DOHH2 (cell line): Measurements from ENCODE around the gene UBASH3B.

Source experiments
- H3F3A ChIP-seq: fragments of 200-600 bp; sonication (generic), shearing (Covaris generic); 2 replicates; pipeline ENCODE4 v1.6.0; 2016; ENCODE audit warnings: antibody characterized with exemption, mild to moderate bottlenecking; ENCODE audit not compliant: control insufficient read depth, insufficient read depth
- H3K27ac ChIP-seq: fragments of 200-600 bp; sonication (generic); 2 replicates; pipeline ENCODE4 v1.5.1; 2014; ENCODE audit warnings: low read depth, mild to moderate bottlenecking, low read length, moderate library complexity
- H3K27me3 ChIP-seq: fragments of 200-600 bp; sonication (generic); 2 replicates; pipeline ENCODE4 v1.6.1; 2014; ENCODE audit warnings: mild to moderate bottlenecking, low read length, mixed read lengths; ENCODE audit not compliant: control insufficient read depth
- H3K36me3 ChIP-seq: fragments of 200-600 bp; sonication (generic); 2 replicates; pipeline ENCODE4 v1.6.1; 2014; ENCODE audit warnings: mild to moderate bottlenecking, low read length, moderate library complexity, mixed read lengths; ENCODE audit not compliant: control insufficient read depth
- H3K4me1 ChIP-seq: fragments of 200-600 bp; sonication (generic); 2 replicates; pipeline ENCODE4 v1.6.1; 2014; ENCODE audit warnings: mild to moderate bottlenecking, low read length, mixed read lengths; ENCODE audit not compliant: control insufficient read depth
- H3K4me2 ChIP-seq: fragments of 200-600 bp; sonication (generic); 2 replicates; pipeline ENCODE4 v1.6.0; 2014; ENCODE audit warnings: mild to moderate bottlenecking, low read length, moderate library complexity
- H3K4me3 ChIP-seq: fragments of 200-600 bp; sonication (generic); 2 replicates; pipeline ENCODE4 v1.5.1; 2014; ENCODE audit warnings: mild to moderate bottlenecking, low read length, mixed read lengths
- H3K79me2 ChIP-seq: fragments of 200-600 bp; sonication (generic); 2 replicates; pipeline ENCODE4 v1.6.1; 2014; ENCODE audit warnings: mild to moderate bottlenecking, low read length, mixed read lengths; ENCODE audit not compliant: control insufficient read depth
- H3K9me2 ChIP-seq: fragments of 200-600 bp; sonication (generic); replicated peaks from 2 replicates; pipeline ENCODE4 v1.6.1; 2014; ENCODE audit warnings: mild to moderate bottlenecking, low read length, mixed read lengths; ENCODE audit not compliant: control insufficient read depth
- H3K9me3 ChIP-seq: fragments of 200-600 bp; sonication (generic); 2 replicates; pipeline ENCODE4 v1.6.1; 2014; ENCODE audit warnings: antibody characterized with exemption, low read length, mixed read lengths; ENCODE audit not compliant: control insufficient read depth, insufficient read depth
- H4K20me1 ChIP-seq: fragments of 200-600 bp; sonication (generic); 2 replicates; pipeline ENCODE4 v1.6.0; 2014; ENCODE audit warnings: low read depth, mild to moderate bottlenecking, antibody characterized with exemption, low read length, moderate library complexity; ENCODE audit not compliant: control insufficient read depth, insufficient read depth
- CTCF ChIP-seq: fragments of 200-600 bp; sonication (generic); IDR thresholded peaks from one replicate; pipeline ENCODE4 v1.5.1; 2014; ENCODE audit warnings: antibody characterized with exemption, mild to moderate bottlenecking, low read depth, low read length; ENCODE audit not compliant: poor library complexity, severe bottlenecking
- EZH2phosphoT487 ChIP-seq: fragments of 200-600 bp; sonication (generic); IDR thresholded peaks from 2 replicates; pipeline ENCODE4 v1.6.1; 2017; ENCODE audit warnings: borderline replicate concordance, mild to moderate bottlenecking, antibody characterized with exemption, low read length, moderate library complexity, mixed read lengths

Gene UBASH3B

DNA sequence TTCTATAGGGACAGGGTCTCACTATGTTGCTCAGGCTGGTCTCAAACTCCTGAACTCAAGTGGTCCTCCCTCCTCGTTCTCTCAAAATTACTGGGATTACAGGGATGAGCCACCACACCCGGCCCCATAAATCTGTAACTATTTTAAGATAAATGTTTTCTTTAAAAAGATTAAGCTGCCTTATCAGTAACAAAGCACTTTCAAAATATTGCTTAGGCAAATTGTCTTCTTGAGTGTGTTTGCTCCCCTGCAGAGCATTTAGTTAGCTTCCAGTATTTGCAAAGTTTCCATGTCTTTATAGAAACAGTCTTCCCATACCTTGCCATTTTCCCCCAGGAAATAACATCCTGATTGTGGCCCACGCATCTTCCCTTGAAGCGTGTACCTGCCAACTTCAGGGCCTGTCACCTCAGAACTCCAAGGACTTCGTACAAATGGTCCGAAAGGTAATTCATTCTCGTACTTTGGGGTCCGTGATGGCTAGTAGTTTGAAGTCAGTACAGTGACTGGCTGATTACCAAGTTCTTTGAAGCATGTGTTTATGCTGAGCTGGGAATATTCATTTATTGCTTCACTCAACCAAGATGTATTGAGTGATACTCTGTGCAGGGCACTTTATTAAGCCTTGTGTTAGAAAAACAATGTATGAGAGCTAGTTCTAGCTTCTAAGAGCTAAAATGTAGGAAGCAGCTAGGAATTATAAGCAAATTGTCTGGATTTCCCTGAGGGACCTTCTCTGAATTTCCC, 152.4 kb downstream of the UBASH3B start:
- Histone ChIP-seq H3K36me3 (peaks cover 6% of the 10 kb centered on the region), H3K27ac (no peak overlapping the region), H3K79me2 (no peaks in the 10 kb centered on the region), H3K9me3 (no peaks in the 10 kb centered on the region), H3K4me2 (no peak overlapping the region), H3K9me2 (no peaks in the 10 kb centered on the region), H3K4me1 (peaks cover 8% of the 10 kb centered on the region), H3F3A (no peaks in the 10 kb centered on the region), H3K27me3 (no peaks in the 10 kb centered on the region), H3K4me3 (no peak overlapping the region), H4K20me1 (no peaks in the 10 kb centered on the region)
- TF ChIP-seq CTCF (no peak), EZH2phosphoT487 (no peak)

GRCh38 chr11:122808478-122808869, 153.0 kb downstream of the UBASH3B start:
- peaks cover 3% of the 10 kb centered on the region; the same call in 1 of the 2 replicates for H3K36me3 ChIP-seq

DNA sequence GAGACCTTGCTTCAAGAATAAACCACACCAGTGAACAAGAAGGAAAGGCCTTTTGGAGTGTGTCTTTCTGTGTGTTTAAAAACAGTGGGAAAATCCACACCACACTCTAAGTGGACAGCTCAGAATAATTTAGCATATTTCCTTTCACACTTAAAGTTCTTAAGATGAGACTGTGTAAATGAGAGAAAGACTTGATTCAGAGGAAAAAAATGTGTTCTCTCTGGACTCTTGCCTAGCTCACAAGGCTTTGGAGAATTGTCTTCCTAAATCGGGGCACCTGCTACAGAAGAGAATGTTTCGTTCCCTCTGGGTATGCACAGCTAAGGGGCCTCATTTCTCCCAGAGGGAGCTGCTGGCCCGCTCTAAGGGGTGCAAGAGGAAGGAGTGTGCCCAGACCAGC, 154.3 kb downstream of the UBASH3B start:
- Histone ChIP-seq H3K4me1 (peaks cover 8% of the 10 kb centered on the region), H3K27ac (no peak overlapping the region), H3K4me3 (no peak overlapping the region), H3K27me3 (no peaks in the 10 kb centered on the region), H3K4me2 (no peak overlapping the region), H3K9me2 (no peaks in the 10 kb centered on the region), H3F3A (no peaks in the 10 kb centered on the region), H4K20me1 (no peaks in the 10 kb centered on the region), H3K36me3 (peaks cover 3% of the 10 kb centered on the region; the same call in 1 of the 2 replicates), H3K79me2 (no peaks in the 10 kb centered on the region), H3K9me3 (no peaks in the 10 kb centered on the region)
- no peak for TF ChIP-seq EZH2phosphoT487
- TF ChIP-seq CTCF, result no peak

More at GRCh38 chr11:122808478-122808869, 153.0 kb downstream of the UBASH3B start:
- H3K79me2 ChIP-seq, result no peaks in the 10 kb centered on the region
- no peak for TF ChIP-seq EZH2phosphoT487
- TF ChIP-seq CTCF, result no peak
- H3K27ac ChIP-seq, result no peak overlapping the region
- no peaks in the 10 kb centered on the region for H3K27me3 ChIP-seq
- no peaks in the 10 kb centered on the region for H3K9me2 ChIP-seq
- no peaks in the 10 kb centered on the region for H4K20me1 ChIP-seq
- no peaks in the 10 kb centered on the region for H3K9me3 ChIP-seq
- peaks cover 8% of the 10 kb centered on the region for H3K4me1 ChIP-seq
- no peak overlapping the region for H3K4me3 ChIP-seq
- no peak overlapping the region for H3K4me2 ChIP-seq
- no peaks in the 10 kb centered on the region for H3F3A ChIP-seq
